Measurements from ENCODE around the gene PLIN5.

Gene PLIN5

GRCh38 chr19:4495471-4495870 is 39.6 kb downstream of the PLIN5 start:
- intact Hi-C loops (cut with DNase I), result no loop called here

GRCh38 chr19:4494691-4495064 is 40.3 kb downstream of the PLIN5 start:
- DNase-seq, result no peak
- intact Hi-C loops (cut with DNase I), result no loop called here

More at GRCh38 chr19:4495471-4495870, 39.6 kb downstream of the PLIN5 start:
- DNase-seq, result no peak

DNA sequence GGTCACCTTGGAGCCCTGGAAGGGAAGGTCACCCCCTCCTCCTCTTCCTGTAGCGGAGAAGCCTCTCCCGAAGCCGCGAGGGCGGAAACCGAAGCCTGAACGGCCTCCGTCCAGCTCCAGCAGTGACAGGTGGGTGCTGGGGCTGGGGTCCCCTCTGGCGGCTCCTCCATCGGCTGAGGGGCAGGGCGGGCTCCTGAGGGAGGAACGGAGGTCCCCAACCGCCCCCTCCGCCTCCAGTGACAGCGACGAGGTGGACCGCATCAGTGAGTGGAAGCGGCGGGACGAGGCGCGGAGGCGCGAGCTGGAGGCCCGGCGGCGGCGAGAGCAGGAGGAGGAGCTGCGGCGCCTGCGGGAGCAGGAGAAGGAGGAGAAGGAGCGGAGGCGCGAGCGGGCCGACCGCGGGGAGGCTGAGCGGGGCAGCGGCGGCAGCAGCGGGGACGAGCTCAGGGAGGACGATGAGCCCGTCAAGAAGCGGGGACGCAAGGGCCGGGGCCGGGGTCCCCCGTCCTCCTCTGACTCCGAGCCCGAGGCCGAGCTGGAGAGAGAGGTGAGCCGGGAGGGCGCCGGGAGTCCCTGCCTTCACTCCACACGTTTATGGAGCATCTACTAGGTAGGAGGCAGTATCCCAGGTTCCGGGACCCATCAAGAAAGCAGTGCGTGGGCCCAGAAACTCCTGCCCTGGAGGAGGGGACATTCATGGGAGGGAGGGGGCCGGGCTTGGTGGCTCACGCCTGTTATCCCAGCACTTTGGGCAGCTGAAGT is 40.9 kb downstream of the PLIN5 start:
- intact Hi-C loops (cut with DNase I), result no loop called here
- peak in 2 of 10 donors; percentile 83 to 93 for DNase-seq

DNA sequence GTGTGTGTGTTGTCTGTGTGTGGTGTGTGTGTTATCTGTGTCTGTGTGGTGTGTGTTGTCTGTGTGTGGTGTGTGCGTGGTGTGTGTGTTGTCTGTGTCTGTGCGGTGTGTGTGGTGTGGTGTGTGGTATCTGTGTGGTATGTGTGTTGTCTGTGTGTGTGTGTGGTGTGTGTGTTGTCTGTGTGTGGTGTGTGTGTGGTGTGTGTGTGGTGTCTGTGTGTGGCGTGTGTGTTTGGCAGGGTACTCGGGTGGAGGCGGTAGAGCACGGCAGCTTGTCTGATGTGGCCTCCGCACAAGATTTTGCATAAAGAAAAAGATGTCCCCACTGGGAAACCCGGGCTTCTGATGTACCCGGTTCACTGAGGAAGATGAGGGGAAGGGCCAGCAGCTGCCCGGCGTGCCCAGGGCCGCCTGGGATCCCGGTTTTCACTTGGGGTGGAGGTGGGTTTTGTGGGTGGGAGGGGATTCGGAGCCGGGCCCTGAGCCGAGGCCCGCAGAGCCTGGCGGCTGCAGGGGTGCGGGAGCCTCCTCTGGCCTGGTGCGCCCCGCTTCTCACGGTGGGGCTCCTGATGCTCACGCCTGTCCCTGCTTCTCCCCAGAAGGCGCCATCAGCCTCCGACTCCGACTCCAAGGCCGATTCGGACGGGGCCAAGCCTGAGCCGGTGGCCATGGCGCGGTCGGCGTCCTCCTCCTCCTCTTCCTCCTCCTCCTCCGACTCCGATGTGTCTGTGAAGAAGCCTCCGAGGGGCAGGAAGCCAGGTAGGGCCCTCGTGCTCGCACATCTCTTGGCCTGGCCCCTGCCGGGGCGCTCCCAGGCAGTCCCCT is 41.7 kb downstream of the PLIN5 start:
- intact Hi-C loops (cut with DNase I), result no loop called here

GRCh38 chr19:4492337-4493103 is 42.5 kb downstream of the PLIN5 start:
- intact Hi-C loops (cut with DNase I), result no loop called here

More for the DNA sequence above, 41.7 kb downstream of the PLIN5 start:
- DNase-seq, result peak in 2 of 10 donors; percentile 43 to 87

DNA sequence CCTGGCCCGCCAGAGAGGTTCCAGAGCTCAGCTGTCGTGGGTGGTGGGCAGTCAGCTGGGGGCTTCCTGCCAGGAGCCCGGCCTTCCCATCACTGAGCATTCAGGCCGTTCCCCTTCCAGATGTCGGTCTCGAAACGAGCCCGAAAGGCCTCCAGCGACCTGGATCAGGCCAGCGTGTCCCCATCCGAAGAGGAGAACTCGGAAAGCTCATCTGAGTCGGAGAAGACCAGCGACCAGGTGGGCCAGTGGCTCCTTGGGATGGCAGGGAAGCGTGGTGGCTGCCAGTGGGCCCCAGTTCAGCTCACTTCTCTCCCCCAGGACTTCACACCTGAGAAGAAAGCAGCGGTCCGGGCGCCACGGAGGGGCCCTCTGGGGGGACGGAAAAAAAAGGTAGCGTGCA is 43.6 kb downstream of the PLIN5 start:
- intact Hi-C loops (cut with DNase I), result no loop called here
- no peak for DNase-seq

More at GRCh38 chr19:4492337-4493103, 42.5 kb downstream of the PLIN5 start:
- no peak for DNase-seq

GRCh38 chr19:4488496-4488895 is 46.5 kb downstream of the PLIN5 start:
- DNase-seq, result no peak
- intact Hi-C loops (cut with DNase I), result no loop called here

DNA sequence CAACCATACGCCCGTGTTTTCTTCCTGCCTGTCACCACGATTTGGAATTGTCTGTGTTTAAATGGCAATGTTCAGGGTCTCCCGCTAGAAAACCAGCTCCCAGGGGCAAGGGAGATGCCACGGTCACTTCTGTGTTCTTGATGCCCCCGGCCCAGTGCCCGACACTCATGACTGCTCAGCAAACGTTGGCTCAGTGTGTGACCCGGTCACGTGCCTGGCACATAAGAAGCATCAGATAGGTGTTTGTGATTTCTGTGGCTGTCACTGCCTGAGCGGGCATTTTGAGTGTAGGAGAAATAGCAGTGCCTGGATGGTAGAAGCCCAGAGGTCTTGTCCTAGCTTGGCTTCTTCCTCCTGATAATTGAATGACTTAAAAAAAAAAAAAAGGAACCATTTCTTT is 47.5 kb downstream of the PLIN5 start:
- intact Hi-C loops (cut with DNase I), result no loop called here

DNA sequence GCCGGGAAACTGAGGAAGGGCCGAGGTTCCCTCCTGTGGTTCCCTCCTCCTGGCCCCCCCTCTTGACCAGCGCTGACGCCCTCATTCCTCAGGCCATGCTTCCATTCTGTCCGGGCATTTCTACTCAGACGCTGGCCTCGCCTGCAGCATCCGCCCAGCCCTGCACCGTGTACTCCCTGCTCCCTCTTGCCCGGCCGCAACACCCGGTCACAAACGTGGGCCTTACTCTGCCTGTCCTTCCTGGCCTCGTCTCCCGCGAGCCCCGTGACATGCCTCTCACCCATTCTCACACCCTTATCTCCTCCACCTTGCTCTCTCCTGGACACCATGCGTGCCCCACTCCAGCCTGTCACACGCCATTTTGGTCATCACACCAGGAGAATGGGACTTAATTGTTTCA is 51.6 kb downstream of the PLIN5 start:
- intact Hi-C loops (cut with DNase I), result no loop called here
- DNase-seq, result no peak

More for the DNA sequence above, 47.5 kb downstream of the PLIN5 start:
- DNase-seq, result no peak

DNA sequence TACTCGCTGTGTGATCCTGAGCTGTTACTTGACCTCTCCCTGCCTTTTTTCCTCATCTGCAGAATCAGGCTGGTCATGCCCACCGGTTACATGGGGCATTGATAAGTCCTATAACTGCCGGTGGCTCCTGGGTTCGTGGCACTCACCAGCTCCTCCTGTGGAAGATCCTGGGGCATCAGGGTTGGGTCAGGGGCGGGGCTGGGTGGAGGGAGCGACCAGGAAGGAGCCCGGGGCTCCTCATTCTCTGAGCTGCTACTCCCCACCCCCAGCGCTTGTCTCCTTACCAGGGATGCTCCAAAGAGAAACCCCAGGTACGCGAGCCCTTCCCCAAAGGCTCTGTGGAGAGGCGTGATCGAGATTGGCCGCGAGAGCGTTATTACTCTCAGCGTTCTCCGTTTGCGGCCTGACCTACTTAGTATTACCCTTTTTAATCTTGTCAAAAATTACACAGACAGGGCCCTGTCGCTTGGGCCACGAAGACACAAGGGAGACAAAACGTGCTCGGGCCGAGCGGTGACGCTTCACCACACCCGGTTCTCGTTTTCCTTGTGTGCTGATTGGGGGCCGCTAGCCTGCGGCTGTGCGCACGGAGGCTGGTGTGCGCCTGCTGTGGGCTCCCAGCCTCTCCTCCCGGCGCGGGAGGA is 52.2 kb downstream of the PLIN5 start:
- DNase-seq, result no peak
- intact Hi-C loops (cut with DNase I), result no loop called here

DNA sequence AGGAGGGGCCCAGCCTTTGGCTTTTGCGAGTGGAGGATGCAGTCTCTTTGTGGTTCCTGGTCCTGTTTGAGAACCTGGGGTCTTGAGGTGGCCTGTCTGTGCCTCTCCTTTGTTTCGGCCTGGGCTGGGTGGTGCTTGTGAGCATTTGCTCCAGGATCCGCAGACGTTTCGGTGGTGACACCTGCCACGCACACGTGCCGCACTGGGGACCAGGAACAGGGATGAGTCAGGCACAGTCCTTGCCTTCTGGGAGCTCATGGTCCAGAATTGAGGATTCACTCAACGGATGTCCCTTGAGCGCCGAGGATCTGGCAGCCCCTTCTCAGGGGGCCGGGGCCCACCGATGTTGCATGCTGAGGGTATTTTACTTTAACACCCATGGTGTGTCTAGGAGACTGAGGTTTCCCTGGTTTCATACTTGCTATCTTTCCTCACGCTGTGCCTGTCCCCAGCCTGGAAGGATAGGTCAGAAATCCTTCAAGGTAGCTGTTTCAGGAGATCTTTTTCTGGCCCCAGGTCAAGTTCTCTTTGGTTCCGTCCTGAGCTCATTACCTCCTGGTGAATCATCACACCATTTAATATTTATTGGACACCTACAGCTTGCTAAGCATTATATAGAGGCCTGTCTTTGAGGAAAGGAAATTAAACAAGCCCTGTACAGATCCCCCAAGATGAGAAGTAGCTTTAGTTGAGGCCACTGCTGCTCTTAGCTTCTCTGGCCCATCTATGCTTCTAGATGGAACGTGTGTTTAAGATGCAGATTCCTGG is 57.8 kb downstream of the PLIN5 start:
- intact Hi-C loops (cut with DNase I), result no loop called here
- peak in 1 of 10 donors; percentile 64 for DNase-seq

- peak; percentile 36 to 97 (median 78) for DNase-seq
- intact Hi-C loops (cut with DNase I), result loop anchor here (5.0 kb wide), 1 partner anchor 227 kb away; the partner anchor contains the start of gene YJU2
Observed at GRCh38 chr19:4474514-4475022, 60.5 kb downstream of the PLIN5 start.

DNA sequence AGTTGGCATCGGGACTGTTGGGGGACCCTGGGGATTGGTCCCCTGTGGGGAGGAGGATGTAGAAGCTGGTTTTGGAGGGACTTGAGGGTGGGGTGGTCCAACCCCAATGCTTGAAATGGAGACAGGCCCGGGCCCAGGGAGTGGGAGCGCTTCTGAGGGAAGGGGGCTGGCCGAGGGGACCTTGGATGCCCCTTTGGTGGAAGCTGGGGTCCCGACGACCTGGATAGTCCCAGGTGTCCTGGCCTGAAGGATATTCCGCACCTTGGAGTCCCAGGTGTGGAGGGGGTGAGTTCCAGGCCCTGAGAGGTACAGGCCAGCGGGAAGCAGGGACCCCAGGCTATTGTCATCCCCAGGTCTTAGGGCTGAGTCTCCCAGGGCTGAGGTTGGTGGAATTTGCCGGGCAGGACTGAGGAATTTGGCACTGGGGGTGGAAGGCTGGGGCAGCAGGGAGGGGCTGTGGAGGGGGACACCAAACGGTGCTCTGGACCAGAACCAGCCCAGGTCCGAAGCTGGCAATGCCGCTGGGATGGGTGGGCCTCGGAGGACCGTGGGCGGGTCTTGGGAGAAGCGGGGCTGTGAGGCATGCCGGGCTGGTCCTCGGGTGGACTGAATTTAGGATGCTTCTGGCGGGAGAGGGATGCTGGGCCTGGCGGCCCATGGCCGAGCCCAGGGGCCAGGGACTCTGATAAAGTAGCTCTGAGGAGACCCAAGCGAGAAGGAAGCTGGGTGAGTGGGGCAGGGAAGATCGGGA is 61.1 kb downstream of the PLIN5 start:
- intact Hi-C loops (cut with DNase I), result loop anchor here (5.0 kb wide), 1 partner anchor 227 kb away; the partner anchor contains the start of gene YJU2
- DNase-seq, result no peak

DNA sequence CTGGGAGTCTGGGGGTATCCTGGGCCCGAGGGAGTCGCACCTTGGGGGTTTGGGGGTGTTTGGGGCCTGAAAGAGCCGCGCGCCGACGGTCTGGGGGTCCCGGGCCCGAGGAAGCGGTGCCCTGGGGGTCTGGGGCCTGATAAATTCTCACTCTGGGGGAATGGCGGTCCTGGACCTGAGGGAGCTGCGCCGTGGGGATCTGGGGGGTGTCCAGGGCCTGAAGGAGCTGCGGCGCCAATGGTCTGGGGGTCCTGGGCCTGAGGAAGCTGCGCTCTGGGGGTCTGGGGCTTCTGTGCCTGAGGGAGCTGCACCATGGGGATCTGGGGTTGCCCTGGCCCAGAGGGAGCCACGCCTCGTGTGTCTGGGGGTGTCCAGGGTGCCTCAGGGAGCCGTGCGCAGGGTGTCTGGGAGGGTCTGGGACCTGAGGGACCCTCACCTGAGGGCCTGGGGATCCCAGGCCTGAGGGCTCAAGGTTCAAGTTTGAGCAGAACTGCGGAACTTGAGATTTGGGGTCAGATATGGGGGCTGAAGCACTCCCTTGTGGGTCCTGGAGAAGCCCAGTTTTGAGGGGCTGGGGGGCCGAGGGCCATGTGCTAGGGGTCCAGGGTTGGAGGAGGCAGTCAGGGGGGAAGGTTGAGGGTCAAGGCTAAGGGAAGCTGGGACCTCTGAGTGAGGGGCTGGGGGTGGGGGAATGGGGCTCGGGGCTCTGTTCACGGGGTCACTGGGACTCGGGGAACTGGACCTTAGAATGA is 61.8 kb downstream of the PLIN5 start:
- DNase-seq, result no peak
- intact Hi-C loops (cut with DNase I), result loop anchor here (5.0 kb wide), 1 partner anchor 226 kb away; the partner anchor contains the start of gene YJU2

All from posterior cingulate gyrus (tissue), 11 donors.